Measurements from ENCODE around the gene MPO.

- TF ChIP-seq CTCF (IDR thresholded peaks at IDR 0.05) (no peak), POLR2A (IDR thresholded peaks at IDR 0.05) (no peak)
These were observed 50.9 kb downstream of the MPO start for GRCh38 chr17:58229881-58230280.
